ENCODE data around the gene ZNF407.

Gene ZNF407

DNA sequence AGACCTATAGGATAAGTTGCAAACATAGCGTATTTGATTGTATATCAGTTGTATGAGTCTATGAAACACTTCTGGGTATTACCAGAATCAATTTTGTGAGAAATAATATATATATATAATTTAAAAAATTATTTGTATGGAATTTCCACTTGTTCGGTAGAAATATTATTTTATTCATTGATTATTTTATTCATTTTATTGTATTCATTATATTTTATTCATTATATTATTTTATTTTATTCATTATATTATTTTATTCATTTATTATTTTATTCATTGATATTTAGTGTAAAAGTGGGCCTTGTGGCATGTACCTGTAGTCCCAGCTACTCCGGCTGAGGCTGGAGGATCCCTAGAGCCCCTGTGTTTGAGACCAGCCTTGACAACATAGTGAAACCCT is 268.9 kb downstream of the ZNF407 start:
- Histone ChIP-seq H3K4me2 (no peak overlapping the region), H3K27ac (no peak overlapping the region), H4K20me1 (no peaks in the 10 kb centered on the region; a peak in 1 of 22 replicates), H3K9ac (no peak overlapping the region), H3K4me1 (peaks cover 0 to 25% (median 19%) of the 10 kb centered on the region in 10 experiments; a peak in 18 of 20 replicates), H3K36me3 (no peaks in the 10 kb centered on the region; a peak in 1 of 22 replicates), H3K4me3 (no peak overlapping the region), H3K9me3 (replicated peaks in 1 of 11) (no peaks in the 10 kb centered on the region), H3K27me3 (no peaks in the 10 kb centered on the region)
- no peak for TF ChIP-seq Cebpa-rat (IDR thresholded peaks at IDR 0.05)

GRCh38 chr18:74868461-74868860 is 270.8 kb downstream of the ZNF407 start:
- no peak overlapping the region for H3K27ac ChIP-seq

DNA sequence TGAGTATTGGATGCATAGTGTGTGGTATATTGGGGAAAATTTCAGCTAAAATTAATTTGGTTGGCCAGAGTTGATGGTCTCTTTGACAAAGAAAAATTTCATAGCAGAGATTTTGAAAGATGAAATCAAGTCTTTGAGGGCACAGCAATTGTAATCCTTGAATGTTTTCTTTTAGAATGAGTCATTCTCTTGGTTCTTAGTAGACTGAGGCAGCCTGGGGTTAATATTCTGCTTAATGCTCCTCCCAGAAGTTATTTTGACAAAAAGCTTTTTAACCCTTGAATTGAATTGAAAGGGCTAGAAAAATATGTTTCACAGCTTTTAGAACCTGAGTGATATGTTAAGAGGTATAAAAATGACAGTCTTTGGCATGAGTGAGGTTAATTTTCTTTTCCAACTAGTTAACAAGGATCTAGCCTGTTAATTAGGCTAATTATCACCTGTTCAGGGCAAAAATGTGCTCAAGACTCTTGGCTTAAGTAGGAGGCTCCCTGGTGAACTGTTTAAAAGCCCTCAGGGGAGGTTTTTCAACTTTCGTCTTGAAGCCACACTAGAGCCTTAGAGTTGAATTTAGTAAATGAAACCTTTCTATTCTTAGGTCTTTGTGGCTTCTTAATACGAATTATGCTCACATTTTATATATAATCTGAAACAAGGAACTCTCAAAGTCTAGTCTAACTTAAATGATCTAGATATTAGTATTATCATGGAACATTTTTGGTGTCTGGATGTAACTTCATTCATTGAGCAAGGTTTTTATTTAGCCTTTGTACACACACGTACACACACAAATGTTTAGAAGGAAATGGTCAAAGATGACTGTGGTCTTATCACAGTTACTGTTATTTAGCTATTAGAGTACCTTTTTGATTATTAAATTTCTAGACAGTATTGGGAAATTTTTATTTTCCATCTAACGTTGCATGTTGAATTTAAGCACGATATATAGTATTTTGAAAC is 272.5 kb downstream of the ZNF407 start:
- H3K4me2 ChIP-seq = peak overlapping the region in 10 of 11 experiments; percentile 2 to 76 (median 57); a peak in 18 of 22 replicates
- H3K27ac ChIP-seq = no peak overlapping the region
- H3K9ac ChIP-seq = no peak overlapping the region; a peak in 1 of 22 replicates
- H3K4me1 ChIP-seq = peaks cover 0 to 35% (median 22%) of the 10 kb centered on the region in 10 experiments; a peak in 18 of 20 replicates
- H3K36me3 ChIP-seq = no peaks in the 10 kb centered on the region
- H3K4me3 ChIP-seq = no peak overlapping the region; a peak in 1 of 20 replicates
- H3K27me3 ChIP-seq = no peaks in the 10 kb centered on the region
- no peaks in the 10 kb centered on the region for H3K9me3 ChIP-seq (replicated peaks in 1 of 11)
- TF ChIP-seq Cebpa-rat (IDR thresholded peaks at IDR 0.05) = no peak
- peaks cover 0 to 5% (median 0%) of the 10 kb centered on the region in 11 experiments; a peak in 2 of 22 replicates for H4K20me1 ChIP-seq

More at GRCh38 chr18:74868461-74868860, 270.8 kb downstream of the ZNF407 start:
- 0 out of 22 replicates have a peak, but pooled peaks of 1 of the 11 experiments have one; percentile 9 for TF ChIP-seq Cebpa-rat (IDR thresholded peaks at IDR 0.05)
- Histone ChIP-seq H3K4me2 (no peak overlapping the region; a peak in 1 of 22 replicates), H3K4me1 (peaks cover 0 to 25% (median 19%) of the 10 kb centered on the region in 10 experiments; a peak in 18 of 20 replicates), H3K36me3 (no peaks in the 10 kb centered on the region), H3K9me3 (replicated peaks in 1 of 11) (no peaks in the 10 kb centered on the region), H3K4me3 (no peak overlapping the region), H4K20me1 (no peaks in the 10 kb centered on the region; a peak in 1 of 22 replicates), H3K9ac (no peak overlapping the region), H3K27me3 (no peaks in the 10 kb centered on the region)

- no peaks in the 10 kb centered on the region for H3K36me3 ChIP-seq
- no peaks in the 10 kb centered on the region for H3K9me3 ChIP-seq (replicated peaks in 1 of 11)
- no peak overlapping the region for H3K9ac ChIP-seq
- peak overlapping the region in 8 of 11 experiments; percentile 7 to 76 (median 60); a peak in 13 of 22 replicates for H3K4me2 ChIP-seq
- no peak for TF ChIP-seq Cebpa-rat (IDR thresholded peaks at IDR 0.05)
- no peak overlapping the region for H3K27ac ChIP-seq
- H3K4me3 ChIP-seq = no peak overlapping the region
- no peaks in the 10 kb centered on the region for H3K27me3 ChIP-seq
- H3K4me1 ChIP-seq = peaks cover 0 to 35% (median 22%) of the 10 kb centered on the region in 10 experiments; a peak in 18 of 20 replicates
- H4K20me1 ChIP-seq = peaks cover 0 to 5% (median 0%) of the 10 kb centered on the region in 11 experiments; a peak in 2 of 22 replicates
Observed at GRCh38 chr18:74870950-74871349, 273.3 kb downstream of the ZNF407 start.

DNA sequence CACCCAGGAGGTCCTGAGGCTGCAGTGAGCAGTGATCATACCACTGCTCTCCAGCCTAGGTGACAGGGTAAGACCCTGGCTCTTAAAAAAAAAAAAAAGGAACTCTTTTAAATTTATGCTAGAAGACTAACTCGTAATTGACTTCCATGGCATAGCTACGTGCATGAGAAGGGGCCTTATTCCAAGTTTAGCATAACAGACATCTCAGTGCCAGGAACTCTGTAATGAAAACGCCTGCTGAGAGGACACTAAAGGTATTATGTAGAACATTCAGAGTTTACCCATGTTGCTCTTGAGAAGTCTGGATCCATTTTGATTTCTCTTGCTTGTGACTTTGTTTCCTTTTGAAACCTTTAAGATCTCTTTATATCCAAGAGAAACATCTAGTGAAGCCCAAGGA is 276.0 kb downstream of the ZNF407 start:
- TF ChIP-seq Cebpa-rat (IDR thresholded peaks at IDR 0.05) = no peak
- H3K4me2 ChIP-seq = no peak overlapping the region
- no peak overlapping the region for H3K9ac ChIP-seq
- no peaks in the 10 kb centered on the region for H3K9me3 ChIP-seq (replicated peaks in 1 of 11)
- peaks cover 0 to 5% (median 0%) of the 10 kb centered on the region in 11 experiments; a peak in 1 of 22 replicates for H4K20me1 ChIP-seq
- H3K36me3 ChIP-seq = peaks cover 0 to 22% (median 8%) of the 10 kb centered on the region in 11 experiments; a peak in 12 of 22 replicates
- H3K27ac ChIP-seq = no peak overlapping the region
- H3K4me1 ChIP-seq = peaks cover 0 to 43% (median 22%) of the 10 kb centered on the region in 10 experiments; a peak in 18 of 20 replicates
- no peaks in the 10 kb centered on the region for H3K27me3 ChIP-seq
- no peak overlapping the region for H3K4me3 ChIP-seq

DNA sequence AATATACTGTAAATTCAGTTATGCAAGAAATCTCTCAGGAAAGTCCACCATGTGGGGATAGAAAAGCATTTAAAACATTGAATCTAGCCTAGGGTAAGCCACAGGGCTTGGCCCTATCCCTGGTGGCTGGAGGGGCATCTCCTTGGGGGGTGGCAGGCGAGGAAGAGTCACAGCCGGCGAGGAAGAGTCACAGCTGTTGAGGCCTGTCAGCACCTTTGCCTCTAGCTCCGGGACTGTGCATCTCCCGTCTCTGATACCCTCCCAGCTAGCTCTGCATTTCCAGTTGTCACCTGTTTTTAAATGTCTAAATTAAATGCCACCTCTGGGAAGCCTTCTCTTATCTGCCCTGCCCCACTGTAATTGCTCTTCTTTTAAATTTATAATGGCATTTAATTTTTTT is 276.7 kb downstream of the ZNF407 start:
- no peak for TF ChIP-seq Cebpa-rat (IDR thresholded peaks at IDR 0.05)
- H4K20me1 ChIP-seq = peaks cover 0 to 5% (median 0%) of the 10 kb centered on the region in 11 experiments; a peak in 1 of 22 replicates
- H3K4me2 ChIP-seq = peak overlapping the region in 5 of 11 experiments; percentile 24 to 36 (median 31); a peak in 9 of 22 replicates
- H3K4me3 ChIP-seq = no peak overlapping the region
- no peak overlapping the region for H3K27ac ChIP-seq
- H3K4me1 ChIP-seq = peaks cover 0 to 39% (median 21%) of the 10 kb centered on the region in 10 experiments; a peak in 18 of 20 replicates
- peaks cover 0 to 28% (median 9%) of the 10 kb centered on the region in 11 experiments; a peak in 13 of 22 replicates for H3K36me3 ChIP-seq
- H3K9ac ChIP-seq = no peak overlapping the region
- H3K27me3 ChIP-seq = no peaks in the 10 kb centered on the region
- no peaks in the 10 kb centered on the region for H3K9me3 ChIP-seq (replicated peaks in 1 of 11)

GRCh38 chr18:74876630-74877243 is 279.1 kb downstream of the ZNF407 start:
- H3K27ac ChIP-seq = no peak overlapping the region
- H3K9me3 ChIP-seq (replicated peaks in 1 of 11) = 0 out of 22 replicates have a peak, but pooled peaks cover 0 to 7% (median 0%) of the 10 kb centered on the region in 11 experiments
- TF ChIP-seq Cebpa-rat (IDR thresholded peaks at IDR 0.05) = no peak
- H3K27me3 ChIP-seq = no peaks in the 10 kb centered on the region
- H3K4me2 ChIP-seq = no peak overlapping the region
- no peak overlapping the region for H3K9ac ChIP-seq
- peaks cover 0 to 5% (median 0%) of the 10 kb centered on the region in 11 experiments; a peak in 1 of 22 replicates for H4K20me1 ChIP-seq
- H3K4me1 ChIP-seq = peaks cover 0 to 18% (median 5%) of the 10 kb centered on the region in 10 experiments; a peak in 10 of 20 replicates
- no peak overlapping the region for H3K4me3 ChIP-seq
- peaks cover 13 to 50% (median 24%) of the 10 kb centered on the region in 11 experiments for H3K36me3 ChIP-seq

GRCh38 chr18:74878267-74878666 is 280.6 kb downstream of the ZNF407 start:
- peak overlapping the region in 3 of 11 experiments; percentile 14 to 52 (median 16); a peak in 3 of 22 replicates for H3K4me2 ChIP-seq
- peaks cover 23 to 65% (median 38%) of the 10 kb centered on the region in 11 experiments for H3K36me3 ChIP-seq
- no peak overlapping the region for H3K9ac ChIP-seq
- no peak for TF ChIP-seq Cebpa-rat (IDR thresholded peaks at IDR 0.05)
- H3K27me3 ChIP-seq = no peaks in the 10 kb centered on the region
- no peak overlapping the region for H3K27ac ChIP-seq
- 0 out of 22 replicates have a peak, but pooled peaks cover 0 to 8% (median 0%) of the 10 kb centered on the region in 11 experiments for H3K9me3 ChIP-seq (replicated peaks in 1 of 11)
- peaks cover 0 to 5% (median 0%) of the 10 kb centered on the region in 11 experiments; a peak in 1 of 22 replicates for H4K20me1 ChIP-seq
- no peak overlapping the region for H3K4me3 ChIP-seq
- peaks cover 0 to 18% (median 5%) of the 10 kb centered on the region in 10 experiments; a peak in 10 of 20 replicates for H3K4me1 ChIP-seq

Data from BLaER1 treated with 17β-estradiol and CSF1 and Interleukin-3, amounts not matched to agents 10 nM and 100 nM (cell line).